GM12801 (cell line): ENCODE measurements around the gene CARD14.

Experiments used
- TF ChIP-seq, protein P1 (sequence below): IDR thresholded peaks from one replicate; pipeline ENCODE4 v1.5.1; 2011; ENCODE audit warnings: control low read depth; ENCODE audit not compliant: insufficient read length; ENCODE audit errors: extremely low read depth

CARD14 gene

GRCh38 chr17:80208050-80208449, 38.2 kb downstream of the CARD14 start:
- TF ChIP-seq, protein P1, sequence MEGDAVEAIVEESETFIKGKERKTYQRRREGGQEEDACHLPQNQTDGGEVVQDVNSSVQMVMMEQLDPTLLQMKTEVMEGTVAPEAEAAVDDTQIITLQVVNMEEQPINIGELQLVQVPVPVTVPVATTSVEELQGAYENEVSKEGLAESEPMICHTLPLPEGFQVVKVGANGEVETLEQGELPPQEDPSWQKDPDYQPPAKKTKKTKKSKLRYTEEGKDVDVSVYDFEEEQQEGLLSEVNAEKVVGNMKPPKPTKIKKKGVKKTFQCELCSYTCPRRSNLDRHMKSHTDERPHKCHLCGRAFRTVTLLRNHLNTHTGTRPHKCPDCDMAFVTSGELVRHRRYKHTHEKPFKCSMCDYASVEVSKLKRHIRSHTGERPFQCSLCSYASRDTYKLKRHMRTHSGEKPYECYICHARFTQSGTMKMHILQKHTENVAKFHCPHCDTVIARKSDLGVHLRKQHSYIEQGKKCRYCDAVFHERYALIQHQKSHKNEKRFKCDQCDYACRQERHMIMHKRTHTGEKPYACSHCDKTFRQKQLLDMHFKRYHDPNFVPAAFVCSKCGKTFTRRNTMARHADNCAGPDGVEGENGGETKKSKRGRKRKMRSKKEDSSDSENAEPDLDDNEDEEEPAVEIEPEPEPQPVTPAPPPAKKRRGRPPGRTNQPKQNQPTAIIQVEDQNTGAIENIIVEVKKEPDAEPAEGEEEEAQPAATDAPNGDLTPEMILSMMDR: no peak

GRCh38 chr17:80209765-80210164, 39.9 kb downstream of the CARD14 start:
- TF ChIP-seq, protein P1: no peak

GRCh38 chr17:80210348-80211108, 40.7 kb downstream of the CARD14 start:
- TF ChIP-seq, protein P1: no peak

DNA sequence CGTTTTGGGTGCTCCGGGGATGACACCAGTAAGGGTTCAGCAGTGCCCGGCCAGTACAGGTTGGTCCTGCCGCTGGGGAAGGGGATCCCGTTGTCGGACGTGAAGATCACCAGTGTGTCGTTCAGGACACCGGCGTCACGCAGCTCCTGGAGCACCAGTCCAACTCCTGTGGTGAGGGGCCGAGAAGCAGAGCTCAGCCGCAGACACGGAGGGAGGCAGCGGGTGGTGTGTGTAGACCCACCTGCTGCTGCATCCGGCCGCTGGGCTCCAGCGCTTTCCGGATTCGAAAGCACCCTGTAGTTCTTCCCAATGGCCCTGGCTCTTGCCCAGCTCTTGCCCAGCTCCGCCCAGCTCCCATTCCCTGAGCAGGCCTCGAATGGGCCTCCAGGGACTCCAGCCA, 42.3 kb downstream of the CARD14 start:
- TF ChIP-seq, protein P1: no peak

- TF ChIP-seq, protein P1: no peak
Observed at GRCh38 chr17:80212511-80212910, 42.7 kb downstream of the CARD14 start.

DNA sequence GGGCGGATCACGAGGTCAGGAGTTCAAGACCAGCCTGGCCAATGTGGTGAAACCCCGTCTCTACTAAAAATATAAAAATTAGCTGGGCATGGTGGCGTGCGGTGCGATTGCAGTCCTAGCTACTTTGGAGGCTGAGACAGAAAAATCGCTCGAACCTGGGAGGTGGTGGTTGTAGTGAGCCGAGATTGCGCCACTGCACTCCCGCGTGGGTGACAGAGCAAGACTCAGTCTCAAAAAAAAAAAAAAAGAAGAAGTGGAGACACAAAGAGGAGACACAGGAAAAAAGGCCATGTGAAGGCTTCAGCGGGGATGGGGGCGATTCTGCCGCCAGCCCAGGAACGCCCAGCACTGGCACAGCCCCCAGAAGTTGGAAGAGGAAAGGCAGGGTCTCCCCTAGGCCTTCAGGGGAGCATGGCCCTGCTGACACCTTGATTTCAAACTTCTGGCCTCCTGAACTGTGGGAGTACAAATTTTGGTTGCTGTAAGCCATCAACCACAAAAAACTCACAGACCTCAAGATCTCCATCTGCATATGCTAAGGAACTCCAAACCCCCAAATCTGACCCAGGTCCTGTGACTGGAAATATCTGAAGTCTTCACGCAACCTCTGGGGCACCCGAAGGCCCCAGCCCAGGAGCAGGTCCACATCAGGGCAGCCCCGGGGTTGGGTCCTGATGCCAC, 43.3 kb downstream of the CARD14 start:
- TF ChIP-seq, protein P1: no peak

DNA sequence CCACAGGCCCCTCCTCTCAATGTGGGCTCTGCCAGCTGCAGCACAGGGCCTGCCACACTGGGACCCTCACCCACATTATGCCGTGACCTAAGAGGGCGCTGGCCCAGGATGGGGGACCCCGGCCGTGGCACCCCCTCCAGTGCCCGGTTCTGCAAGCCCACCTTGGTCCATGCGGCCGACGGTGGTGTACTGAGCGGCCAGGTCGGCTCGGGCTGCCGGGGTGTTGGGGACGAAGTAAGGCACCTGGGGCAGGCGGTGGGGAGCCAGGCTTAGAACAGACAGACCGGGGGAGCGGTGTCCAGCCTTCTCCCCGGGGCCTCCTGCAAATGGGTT, 43.8 kb downstream of the CARD14 start:
- TF ChIP-seq, protein P1: no peak
